ENCODE data around the gene DBF4. TPM values are rescaled to one million over a fixed set of nuclear protein-coding genes. Genes with fewer than 3 reads are reported as not detected.
"Not testable (repeated sequence)": the region's sequence is repeated elsewhere in the genome, so short reads cannot be mapped to it uniquely, and the experiment has no call there.

The DBF4 gene
- total RNA-seq, 5 donors from 2014 or later (not counting 1 experiment from before 2014, with no cell fraction given), result 18.3 to 41.3 (median 26.7) TPM

DNA sequence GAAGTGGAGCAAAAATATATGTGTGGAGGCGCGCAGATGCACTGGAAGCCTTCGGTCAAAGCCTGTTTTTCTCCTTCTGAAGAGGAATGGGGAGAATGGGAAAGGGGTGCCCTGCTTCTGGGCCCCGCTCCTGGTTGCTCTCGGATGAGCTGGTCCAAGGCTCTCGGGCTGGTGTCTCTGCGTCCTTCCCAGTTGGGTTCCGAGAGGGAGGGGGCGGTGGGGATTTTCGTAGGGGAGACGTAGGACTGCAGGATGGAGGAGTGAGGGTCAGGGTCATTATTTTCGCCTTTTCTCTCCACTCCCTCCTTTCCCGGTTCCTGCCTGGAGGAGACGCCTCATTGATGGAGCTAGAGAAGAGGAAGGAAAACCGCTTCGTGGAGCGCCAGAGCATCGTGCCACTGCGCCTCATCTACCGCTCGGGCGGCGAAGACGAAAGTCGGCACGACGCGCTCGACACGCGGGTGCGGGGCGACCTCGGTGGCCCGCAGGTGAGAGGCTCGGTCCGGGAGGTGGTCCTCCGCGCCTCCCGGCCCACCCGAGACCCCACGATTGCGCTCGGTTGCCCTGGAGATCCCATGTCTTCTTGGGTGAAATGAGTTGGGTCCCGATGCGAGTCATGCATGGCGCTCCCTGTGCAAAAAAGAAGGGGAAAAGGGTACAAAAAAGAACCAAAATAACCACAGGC, 58.5 kb downstream of the DBF4 start:
- no peak overlapping the region for H3K27ac ChIP-seq (ENCODE audit: low read length)
- Mint-ChIP-seq H3K4me3 (peak overlapping the region; percentile 87 to 91 (median 88)), H3K4me1 (peaks cover 11 to 21% (median 11%) of the 10 kb centered on the region in 3 donors), H3K9me3 (no peaks in the 10 kb centered on the region), H3K27ac (peak overlapping the region in 1 of 2 donors; percentile 48), H3K27me3 (peaks cover 0 to 2% of the 10 kb centered on the region in 2 donors), H3K36me3 (peaks cover 4% of the 10 kb centered on the region)
- peak overlapping the region; percentile 65 to 89 for H3K4me3 ChIP-seq (ENCODE audit: control insufficient read depth in 1 of 2, extremely low read depth in 1 of 2, low read length in 1 of 2)
- peak in 10 of 35 experiments; percentile 1 to 38 (median 9) for DNase-seq
- H3K36me3 ChIP-seq (ENCODE audit: control insufficient read depth in 2 of 2, extremely low read depth in 1 of 2, insufficient read depth in 1 of 2, low read length in 1 of 2), result no peaks in the 10 kb centered on the region
- no peak for ATAC-seq (replicated peaks in 1 of 4)
- ChIA-PET CTCF (interaction anchor here (0.6 to 1.3 kb wide), 5 partner anchors 48 to 771 kb away, joined by 3 to 8 read pairs (median 5); partner anchors contain the start of gene SRI (in 1 of the 2)), POLR2A (interaction anchor here (0.6 to 0.8 kb wide), 3 partner anchors 23 to 346 kb away, joined by 3 read pairs; no protein-coding TSS in a partner anchor)
- H3K9me3 ChIP-seq, result no peaks in the 10 kb centered on the region
- no peaks in the 10 kb centered on the region for H3K27me3 ChIP-seq (replicated peaks in 1 of 2; ENCODE audit: control insufficient read depth in 2 of 2, extremely low read depth in 1 of 2, insufficient read depth in 2 of 2, low read length in 1 of 2)
- H3K4me1 ChIP-seq (ENCODE audit: control insufficient read depth in 1 of 2, extremely low read depth in 1 of 2, insufficient read depth in 2 of 2, low read length in 2 of 2), result peaks cover 0 to 11% of the 10 kb centered on the region in 2 experiments
- 10% methylated on average over 30 of the region's 47 CpGs for WGBS (ENCODE audit: insufficient coverage)

GRCh38 chr7:87935384-87935706, 59.1 kb downstream of the DBF4 start:
- Mint-ChIP-seq H3K4me1 (peaks cover 11 to 21% (median 11%) of the 10 kb centered on the region in 3 donors), H3K36me3 (peaks cover 4% of the 10 kb centered on the region), H3K4me3 (peak overlapping the region; percentile 87 to 91 (median 88)), H3K9me3 (no peaks in the 10 kb centered on the region), H3K27me3 (peaks cover 0 to 2% of the 10 kb centered on the region in 2 donors), H3K27ac (no peak overlapping the region)
- CTCF ChIA-PET, result interaction anchor here (0.9 to 1.0 kb wide), 2 partner anchors 48 to 49 kb away, joined by 3 to 4 read pairs; no protein-coding TSS in a partner anchor
- 64% methylated on average over 5 of the region's 8 CpGs for WGBS (ENCODE audit: insufficient coverage)
- DNase-seq (peak in 2 of 35 experiments; percentile 1 to 8), ATAC-seq (replicated peaks in 1 of 4) (no peak)
- Histone ChIP-seq H3K36me3 (ENCODE audit: control insufficient read depth in 2 of 2, extremely low read depth in 1 of 2, insufficient read depth in 1 of 2, low read length in 1 of 2) (no peaks in the 10 kb centered on the region), H3K4me1 (ENCODE audit: control insufficient read depth in 1 of 2, extremely low read depth in 1 of 2, insufficient read depth in 2 of 2, low read length in 2 of 2) (peaks cover 0 to 11% of the 10 kb centered on the region in 2 experiments), H3K27me3 (replicated peaks in 1 of 2; ENCODE audit: control insufficient read depth in 2 of 2, extremely low read depth in 1 of 2, insufficient read depth in 2 of 2, low read length in 1 of 2) (no peaks in the 10 kb centered on the region), H3K27ac (ENCODE audit: low read length) (no peak overlapping the region), H3K9me3 (no peaks in the 10 kb centered on the region), H3K4me3 (ENCODE audit: control insufficient read depth in 1 of 2, extremely low read depth in 1 of 2, low read length in 1 of 2) (peak overlapping the region; percentile 65 to 89)
- POLR2A ChIA-PET, result interaction anchor here (0.6 to 0.8 kb wide), 3 partner anchors 24 to 346 kb away, joined by 3 read pairs; no protein-coding TSS in a partner anchor

- CTCF ChIA-PET, result no interaction called here
- peaks cover 0 to 5% (median 0%) of the 10 kb centered on the region in 3 donors for H3K4me1 Mint-ChIP-seq
Measured at GRCh38 chr7:87941138-87941537, 64.8 kb downstream of the DBF4 start.

DNA sequence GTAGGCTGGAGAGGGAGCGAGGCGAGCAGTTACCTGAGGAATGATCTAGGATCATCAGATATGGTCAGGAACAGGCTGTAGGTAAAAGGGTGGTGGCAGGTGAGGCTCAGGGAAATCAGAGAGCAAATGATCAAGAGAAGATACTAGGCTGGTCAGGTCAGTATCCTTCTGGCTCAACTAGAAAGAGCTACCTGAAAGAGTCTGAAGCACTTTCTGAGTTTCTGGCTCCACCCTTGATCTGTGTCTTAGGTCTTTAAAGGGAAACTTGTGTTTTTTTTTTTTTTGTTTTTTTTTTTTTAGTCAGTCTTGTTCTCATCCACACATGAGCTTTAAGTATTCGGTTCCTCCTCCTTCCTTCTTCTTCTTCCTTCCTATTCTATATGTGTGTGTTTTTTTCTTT, 68.3 kb downstream of the DBF4 start:
- Histone ChIP-seq H3K9me3 (no peaks in the 10 kb centered on the region), H3K27ac (ENCODE audit: low read length) (no peak overlapping the region), H3K4me3 (ENCODE audit: control insufficient read depth in 1 of 2, extremely low read depth in 1 of 2, low read length in 1 of 2) (no peak overlapping the region), H3K4me1 (ENCODE audit: control insufficient read depth in 1 of 2, extremely low read depth in 1 of 2, insufficient read depth in 2 of 2, low read length in 2 of 2) (no peaks in the 10 kb centered on the region), H3K36me3 (ENCODE audit: control insufficient read depth in 2 of 2, extremely low read depth in 1 of 2, insufficient read depth in 1 of 2, low read length in 1 of 2) (no peaks in the 10 kb centered on the region), H3K27me3 (replicated peaks in 1 of 2; ENCODE audit: control insufficient read depth in 2 of 2, extremely low read depth in 1 of 2, insufficient read depth in 2 of 2, low read length in 1 of 2) (no peaks in the 10 kb centered on the region)
- no CpG with 5 or more reads among the region's 3 CpGs for WGBS (ENCODE audit: insufficient coverage)
- DNase-seq, result no peak
- ChIA-PET POLR2A (interaction anchor here in 1 of 2 donors (0.7 kb wide), 1 partner anchor 72 kb away, joined by 5 read pairs; no protein-coding TSS in a partner anchor), CTCF (no interaction called here)
- H3K4me3 Mint-ChIP-seq, result no peak overlapping the region
- H3K36me3 Mint-ChIP-seq, result no peaks in the 10 kb centered on the region
- no peak overlapping the region for H3K27ac Mint-ChIP-seq
- H3K27me3 Mint-ChIP-seq, result no peaks in the 10 kb centered on the region
- no peaks in the 10 kb centered on the region for H3K9me3 Mint-ChIP-seq
- H3K4me1 Mint-ChIP-seq, result peaks cover 0 to 3% (median 0%) of the 10 kb centered on the region in 3 donors
- no peak for ATAC-seq (replicated peaks in 1 of 4)

More at GRCh38 chr7:87941138-87941537, 64.8 kb downstream of the DBF4 start:
- Histone ChIP-seq H3K27ac (ENCODE audit: low read length) (no peak overlapping the region), H3K36me3 (ENCODE audit: control insufficient read depth in 2 of 2, extremely low read depth in 1 of 2, insufficient read depth in 1 of 2, low read length in 1 of 2) (no peaks in the 10 kb centered on the region), H3K4me1 (ENCODE audit: control insufficient read depth in 1 of 2, extremely low read depth in 1 of 2, insufficient read depth in 2 of 2, low read length in 2 of 2) (no peaks in the 10 kb centered on the region), H3K9me3 (no peaks in the 10 kb centered on the region), H3K27me3 (replicated peaks in 1 of 2; ENCODE audit: control insufficient read depth in 2 of 2, extremely low read depth in 1 of 2, insufficient read depth in 2 of 2, low read length in 1 of 2) (no peaks in the 10 kb centered on the region), H3K4me3 (ENCODE audit: control insufficient read depth in 1 of 2, extremely low read depth in 1 of 2, low read length in 1 of 2) (no peak overlapping the region)
- WGBS (ENCODE audit: insufficient coverage), result 90% methylated on average over 2 of the region's 4 CpGs
- peaks cover 4% of the 10 kb centered on the region for H3K36me3 Mint-ChIP-seq
- POLR2A ChIA-PET, result no interaction called here
- H3K27me3 Mint-ChIP-seq, result no peaks in the 10 kb centered on the region
- H3K4me3 Mint-ChIP-seq, result no peak overlapping the region
- ATAC-seq (replicated peaks in 1 of 4) (no peak), DNase-seq (no peak)
- no peak overlapping the region for H3K27ac Mint-ChIP-seq
- H3K9me3 Mint-ChIP-seq, result no peaks in the 10 kb centered on the region

DNA sequence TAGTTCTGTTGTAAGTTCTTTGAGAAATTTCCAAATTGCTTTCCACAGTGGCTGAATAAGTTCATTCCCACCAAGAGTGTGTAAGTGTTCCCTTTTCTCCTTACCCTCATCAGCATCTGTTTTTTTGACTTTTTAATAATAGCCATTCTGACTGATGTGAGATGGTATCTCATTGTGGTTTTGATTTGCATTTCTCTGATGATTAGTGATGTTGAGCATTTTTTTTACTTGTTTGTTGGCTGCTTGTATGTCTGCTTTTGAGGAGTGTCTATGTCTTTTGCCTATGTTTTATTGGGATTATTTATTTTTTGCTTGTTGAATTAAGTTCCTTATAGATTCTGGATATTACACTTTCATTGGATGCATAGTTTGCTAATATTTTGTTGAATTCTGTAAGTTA, 69.6 kb downstream of the DBF4 start:
- H3K27me3 Mint-ChIP-seq; H3K4me3 Mint-ChIP-seq; H3K27me3 ChIP-seq (replicated peaks in 1 of 2; ENCODE audit: control insufficient read depth in 2 of 2, extremely low read depth in 1 of 2, insufficient read depth in 2 of 2, low read length in 1 of 2); H3K4me1 Mint-ChIP-seq; H3K27ac Mint-ChIP-seq; H3K4me1 ChIP-seq (ENCODE audit: control insufficient read depth in 1 of 2, extremely low read depth in 1 of 2, insufficient read depth in 2 of 2, low read length in 2 of 2); H3K36me3 Mint-ChIP-seq; H3K36me3 ChIP-seq (ENCODE audit: control insufficient read depth in 2 of 2, extremely low read depth in 1 of 2, insufficient read depth in 1 of 2, low read length in 1 of 2); H3K9me3 Mint-ChIP-seq; ATAC-seq (replicated peaks in 1 of 4); H3K9me3 ChIP-seq; POLR2A ChIA-PET; CTCF ChIA-PET; H3K4me3 ChIP-seq (ENCODE audit: control insufficient read depth in 1 of 2, extremely low read depth in 1 of 2, low read length in 1 of 2); DNase-seq; H3K27ac ChIP-seq (ENCODE audit: low read length): not testable (repeated sequence)

DNA sequence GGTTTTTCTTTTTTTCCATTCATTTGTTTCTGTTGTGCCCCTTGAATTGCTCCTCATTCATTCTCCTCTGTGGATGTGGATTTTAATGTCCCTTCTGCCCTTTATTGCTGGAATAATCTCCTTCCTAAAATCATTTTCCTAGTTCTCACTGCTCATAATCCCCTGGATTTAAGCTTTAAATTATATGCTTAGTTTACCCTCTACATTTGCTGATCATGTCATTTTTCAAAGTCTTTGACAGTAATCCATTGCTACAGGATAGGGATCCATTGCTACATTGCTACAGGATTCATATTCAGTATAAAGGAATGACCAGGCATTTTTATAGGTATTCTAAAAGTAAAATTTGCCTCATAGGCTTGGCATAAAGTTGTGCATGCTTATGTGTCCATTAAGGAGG, 72.1 kb downstream of the DBF4 start:
- Histone ChIP-seq H3K27ac (ENCODE audit: low read length) (no peak overlapping the region), H3K27me3 (replicated peaks in 1 of 2; ENCODE audit: control insufficient read depth in 2 of 2, extremely low read depth in 1 of 2, insufficient read depth in 2 of 2, low read length in 1 of 2) (no peaks in the 10 kb centered on the region), H3K4me1 (ENCODE audit: control insufficient read depth in 1 of 2, extremely low read depth in 1 of 2, insufficient read depth in 2 of 2, low read length in 2 of 2) (no peaks in the 10 kb centered on the region), H3K36me3 (ENCODE audit: control insufficient read depth in 2 of 2, extremely low read depth in 1 of 2, insufficient read depth in 1 of 2, low read length in 1 of 2) (no peaks in the 10 kb centered on the region), H3K9me3 (no peaks in the 10 kb centered on the region), H3K4me3 (ENCODE audit: control insufficient read depth in 1 of 2, extremely low read depth in 1 of 2, low read length in 1 of 2) (no peak overlapping the region)
- ChIA-PET POLR2A (no interaction called here), CTCF (no interaction called here)
- Mint-ChIP-seq H3K27me3 (no peaks in the 10 kb centered on the region), H3K9me3 (no peaks in the 10 kb centered on the region), H3K27ac (no peak overlapping the region), H3K4me3 (no peak overlapping the region), H3K36me3 (no peaks in the 10 kb centered on the region), H3K4me1 (peaks cover 0 to 3% (median 0%) of the 10 kb centered on the region in 3 donors)
- ATAC-seq (replicated peaks in 1 of 4) (no peak), DNase-seq (no peak)

Measured in T-cell (primary cell).